ENCODE data around the gene CLNK. TPM values are rescaled to one million over a fixed set of nuclear protein-coding genes. Genes with fewer than 3 reads are reported as not detected.

The CLNK gene
- total and polyA plus RNA-seq, 2 of the 8 experiments (the other 6 are each of a cell fraction or from before 2014, with no cell fraction given) = not detected

DNA sequence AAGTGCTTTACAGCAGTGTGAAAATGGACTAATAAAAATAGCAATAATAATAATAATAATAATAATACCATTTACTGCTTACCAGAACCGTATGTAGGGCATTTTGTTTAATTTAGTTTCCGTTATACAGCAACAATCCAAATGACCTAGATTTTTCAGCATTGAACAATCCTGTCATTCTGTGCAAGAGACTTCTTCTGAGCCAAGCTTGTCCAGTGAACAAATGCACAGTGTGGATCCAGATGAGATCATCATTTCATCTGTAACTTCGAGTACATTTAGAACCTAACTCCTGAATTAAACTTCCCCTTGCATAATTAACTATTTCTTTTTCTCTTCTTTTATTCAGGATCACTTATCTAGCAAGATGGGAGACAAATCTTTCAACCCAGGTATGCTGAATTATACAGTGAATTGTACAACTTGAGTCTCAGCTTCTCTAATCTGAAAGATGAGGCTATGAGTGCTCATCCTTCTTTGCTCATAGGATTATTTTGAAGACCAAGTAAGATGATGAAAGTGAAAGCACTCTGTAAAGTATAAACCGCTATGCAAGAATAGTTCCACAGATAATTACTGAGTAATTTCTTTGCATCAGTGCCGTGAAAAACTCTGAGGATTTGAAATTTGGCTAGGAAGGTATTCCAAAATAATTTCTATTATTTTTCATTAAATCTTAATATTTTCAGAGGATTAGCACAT lies 6.6 kb downstream of the CLNK start:
- TF ChIP-seq SUZ12 (IDR thresholded peaks at IDR 0.05; ENCODE audit: low read length) (no peak), ASH2L (IDR thresholded peaks at IDR 0.05; ENCODE audit: low read length) (no peak), CREB1 (IDR thresholded peaks at IDR 0.05) (no peak), RFX5 (IDR thresholded peaks at IDR 0.05; ENCODE audit: borderline replicate concordance, low read depth, low read length) (no peak), SP4 (IDR thresholded peaks at IDR 0.05; ENCODE audit: low read length) (no peak), RXRA (IDR thresholded peaks at IDR 0.05; ENCODE audit: insufficient read depth, low read depth, low read length) (no peak), KDM1A (IDR thresholded peaks at IDR 0.05; ENCODE audit: borderline replicate concordance, low read length) (no peak)
- TF ChIP-seq, protein P1, sequence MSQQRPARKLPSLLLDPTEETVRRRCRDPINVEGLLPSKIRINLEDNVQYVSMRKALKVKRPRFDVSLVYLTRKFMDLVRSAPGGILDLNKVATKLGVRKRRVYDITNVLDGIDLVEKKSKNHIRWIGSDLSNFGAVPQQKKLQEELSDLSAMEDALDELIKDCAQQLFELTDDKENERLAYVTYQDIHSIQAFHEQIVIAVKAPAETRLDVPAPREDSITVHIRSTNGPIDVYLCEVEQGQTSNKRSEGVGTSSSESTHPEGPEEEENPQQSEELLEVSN (IDR thresholded peaks at IDR 0.05) = no peak
- no peaks in the 10 kb centered on the region for H3K79me2 ChIP-seq (ENCODE audit: control insufficient read depth in 1 of 2, insufficient read depth in 2 of 2, low read length in 2 of 2)
- no peaks in the 10 kb centered on the region; the same call in 1 of the 2 replicates for H3K23me2 ChIP-seq (ENCODE audit: low read depth, low read length)
- no peak overlapping the region for H3K56ac ChIP-seq (replicated peaks; ENCODE audit: insufficient read length, low read depth, low read length)
- H2BK12ac ChIP-seq (ENCODE audit: low read depth, low read length) = no peak overlapping the region
- H3K23ac ChIP-seq (ENCODE audit: insufficient read length) = no peak overlapping the region
- H3K4me1 ChIP-seq (replicated peaks in 1 of 4; ENCODE audit: control insufficient read depth in 3 of 4, insufficient read depth in 4 of 4, low read length in 3 of 4) = no peaks in the 10 kb centered on the region
- H2BK15ac ChIP-seq (ENCODE audit: low read length) = no peak overlapping the region
- H3K4me3 ChIP-seq (ENCODE audit: extremely low read depth in 1 of 4, insufficient read depth in 2 of 4, low read depth in 3 of 4, low read length in 4 of 4) = no peak overlapping the region
- no peak for DNase-seq (ENCODE audit: low read depth in 1 of 2, low spot score in 2 of 2)
- no peak for FAIRE-seq
- no peak overlapping the region for H3K14ac ChIP-seq (ENCODE audit: insufficient read length)
- no peak overlapping the region for H3K18ac ChIP-seq (ENCODE audit: extremely low read depth, low read length)
- no peak overlapping the region for H2AK5ac ChIP-seq (ENCODE audit: low read depth, low read length)
- no peaks in the 10 kb centered on the region for H3K36me3 ChIP-seq (ENCODE audit: control insufficient read depth in 2 of 4, insufficient read depth in 4 of 4, low read length in 3 of 4)
- H4K20me1 ChIP-seq (replicated peaks in 1 of 2; ENCODE audit: control insufficient read depth in 1 of 2, insufficient read depth in 2 of 2, low read length in 2 of 2) = no peaks in the 10 kb centered on the region
- no peak overlapping the region for H4K91ac ChIP-seq (replicated peaks; ENCODE audit: insufficient read length, low read length)
- H3K9me3 ChIP-seq (ENCODE audit: insufficient read depth in 2 of 2, low read depth in 1 of 2, low read length in 1 of 2) = no peaks in the 10 kb centered on the region
- H2AFZ ChIP-seq (ENCODE audit: low read length) = no peak overlapping the region
- no peak overlapping the region for H4K8ac ChIP-seq (ENCODE audit: extremely low read depth, insufficient read depth, low read length)
- 90% methylated on average over 5 of the region's 5 CpGs; no CpG with 5 or more reads in 1 of the 2 experiments for WGBS, 2 experiments (ENCODE audit: extremely low coverage in 1 of 2, insufficient coverage in 1 of 2, insufficient read length in 1 of 2, insufficient replicate concordance in 2 of 2, low coverage in 1 of 2, low lambda C conversion rate in 2 of 2, missing lambda C conversion rate in 1 of 2)
- H4K5ac ChIP-seq (ENCODE audit: insufficient read length, low read depth, low read length) = no peak overlapping the region
- no peak overlapping the region for H3K4me2 ChIP-seq (ENCODE audit: insufficient read depth in 1 of 2, low read depth in 2 of 2, low read length in 2 of 2)
- H3K27ac ChIP-seq (ENCODE audit: low read depth, low read length) = no peak overlapping the region
- CTCF ChIA-PET (ENCODE audit: partially characterized antibody) = no interaction called here
- H3K79me1 ChIP-seq (ENCODE audit: low read depth, low read length) = no peaks in the 10 kb centered on the region
- H2BK20ac ChIP-seq (ENCODE audit: low read length) = no peak overlapping the region
- H3K27me3 ChIP-seq (replicated peaks in 1 of 4; ENCODE audit: control insufficient read depth in 3 of 4, extremely low read depth in 1 of 4, insufficient read depth in 3 of 4, low read length in 3 of 4) = no peaks in the 10 kb centered on the region
- H3K4ac ChIP-seq (replicated peaks; ENCODE audit: insufficient read length, low read depth, low read length) = no peak overlapping the region
- H2BK5ac ChIP-seq (ENCODE audit: low read depth, low read length) = no peak overlapping the region
- H2BK120ac ChIP-seq (replicated peaks; ENCODE audit: low read depth, low read length) = no peak overlapping the region
- peak overlapping the region in 1 of 4 experiments; percentile 8; a peak in 1 of 7 replicates for H3K9ac ChIP-seq (replicated peaks in 1 of 4; ENCODE audit: extremely low read depth in 1 of 4, low read depth in 3 of 4, low read length in 3 of 4)
- POLR2A ChIA-PET (ENCODE audit: partially characterized antibody) = no interaction called here
